Mesothelial cell of epicardium (in vitro differentiated cells): ENCODE data around the gene MED31. TPM values are rescaled to one million over a fixed set of nuclear protein-coding genes. Genes with fewer than 3 reads are reported as not detected.

Source experiments
- DNase-seq, 2 experiments: peaks; one replicate each; pipeline ENCODE4 v3.0.0; 2021; ENCODE audit warnings: low spot score in 2 of 2; ENCODE audit not compliant: unreplicated experiment in 2 of 2
- H3K27ac Mint-ChIP-seq: 2 replicates; pipeline ENCODE4 v1.8.0; 2021; ENCODE audit warnings: mixed read lengths
- H3K27me3 Mint-ChIP-seq: 2 replicates; pipeline ENCODE4 v1.8.0; 2021; ENCODE audit warnings: low read depth, mixed read lengths
- H3K36me3 Mint-ChIP-seq: 2 replicates; pipeline ENCODE4 v1.8.0; 2021; ENCODE audit warnings: mixed read lengths
- H3K4me1 Mint-ChIP-seq: 2 replicates; pipeline ENCODE4 v1.8.0; 2021; ENCODE audit warnings: mixed read lengths
- H3K4me3 Mint-ChIP-seq: 2 replicates; pipeline ENCODE4 v1.8.0; 2021; ENCODE audit warnings: mild to moderate bottlenecking, moderate library complexity, mixed read lengths
- H3K9me3 Mint-ChIP-seq: 2 replicates; pipeline ENCODE4 v1.8.0; 2021; ENCODE audit warnings: mixed read lengths
- total RNA-seq: library from RNA; stranded (reverse); gene quantifications from 3 replicates; pipeline ENCODE4 v1.2.1, GENCODE V29; 2021
- TF ChIP-seq, protein P1 (sequence below): fragments of 200-600 bp; sonication (generic); IDR thresholded peaks from one replicate; pipeline ENCODE4 v1.5.0; 2021; ENCODE audit warnings: antibody characterized with exemption; ENCODE audit not compliant: unreplicated experiment

The MED31 gene
- total RNA-seq: 11.8 to 13.5 TPM (median 12.1 TPM) in 3 replicates

DNA sequence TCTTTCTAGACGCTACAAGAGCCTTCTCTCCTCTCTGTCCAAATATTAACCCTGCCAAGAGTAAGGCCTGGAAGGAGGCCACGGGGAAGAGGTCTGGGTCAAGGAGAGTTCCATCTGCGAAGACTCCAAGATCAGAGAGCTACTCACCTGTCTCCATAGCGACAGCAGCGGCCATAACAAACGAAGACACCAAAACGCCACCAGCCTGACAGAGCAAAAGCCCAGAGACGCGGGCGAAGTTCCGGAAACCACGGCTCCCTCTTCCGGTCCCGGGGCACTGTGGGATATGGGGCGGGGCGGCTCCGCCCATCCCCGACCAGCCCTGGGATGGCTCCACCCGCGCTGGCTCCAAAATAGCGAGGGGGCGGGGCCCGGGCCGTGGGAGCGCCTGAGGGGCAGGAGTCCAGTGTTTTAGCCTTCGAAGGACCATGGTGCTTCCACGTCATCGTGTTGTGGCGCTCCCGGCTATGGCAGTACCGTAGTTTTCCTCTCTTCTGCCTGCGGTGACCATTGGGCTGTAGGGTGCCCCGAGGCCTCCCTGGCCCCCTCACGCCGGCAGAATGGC, at the start of gene MED31, which contains the start of gene C17orf100:
MED31 (minus strand) TSS at position 252 of the 565 bp plus-strand sequence; CDS start at position 175, 77 bp downstream.
C17orf100 (plus strand) TSS at position 409 of the 565 bp plus-strand sequence; CDS start at position 561, 152 bp downstream.
- peak within 1 kb of the TSS; percentile 100 for H3K27ac Mint-ChIP-seq
- TF ChIP-seq, protein P1, sequence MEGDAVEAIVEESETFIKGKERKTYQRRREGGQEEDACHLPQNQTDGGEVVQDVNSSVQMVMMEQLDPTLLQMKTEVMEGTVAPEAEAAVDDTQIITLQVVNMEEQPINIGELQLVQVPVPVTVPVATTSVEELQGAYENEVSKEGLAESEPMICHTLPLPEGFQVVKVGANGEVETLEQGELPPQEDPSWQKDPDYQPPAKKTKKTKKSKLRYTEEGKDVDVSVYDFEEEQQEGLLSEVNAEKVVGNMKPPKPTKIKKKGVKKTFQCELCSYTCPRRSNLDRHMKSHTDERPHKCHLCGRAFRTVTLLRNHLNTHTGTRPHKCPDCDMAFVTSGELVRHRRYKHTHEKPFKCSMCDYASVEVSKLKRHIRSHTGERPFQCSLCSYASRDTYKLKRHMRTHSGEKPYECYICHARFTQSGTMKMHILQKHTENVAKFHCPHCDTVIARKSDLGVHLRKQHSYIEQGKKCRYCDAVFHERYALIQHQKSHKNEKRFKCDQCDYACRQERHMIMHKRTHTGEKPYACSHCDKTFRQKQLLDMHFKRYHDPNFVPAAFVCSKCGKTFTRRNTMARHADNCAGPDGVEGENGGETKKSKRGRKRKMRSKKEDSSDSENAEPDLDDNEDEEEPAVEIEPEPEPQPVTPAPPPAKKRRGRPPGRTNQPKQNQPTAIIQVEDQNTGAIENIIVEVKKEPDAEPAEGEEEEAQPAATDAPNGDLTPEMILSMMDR: no peak
- H3K9me3 Mint-ChIP-seq: no peaks in the 10 kb centered on the region
- H3K4me1 Mint-ChIP-seq: peaks cover 49% of the 10 kb centered on the region
- H3K36me3 Mint-ChIP-seq: peaks cover 4% of the 10 kb centered on the region
- peak; percentile 84 to 95 for DNase-seq
- peaks cover 31% of the 10 kb centered on the region for H3K27me3 Mint-ChIP-seq
- peak within 1 kb of the TSS; percentile 100 for H3K4me3 Mint-ChIP-seq

DNA sequence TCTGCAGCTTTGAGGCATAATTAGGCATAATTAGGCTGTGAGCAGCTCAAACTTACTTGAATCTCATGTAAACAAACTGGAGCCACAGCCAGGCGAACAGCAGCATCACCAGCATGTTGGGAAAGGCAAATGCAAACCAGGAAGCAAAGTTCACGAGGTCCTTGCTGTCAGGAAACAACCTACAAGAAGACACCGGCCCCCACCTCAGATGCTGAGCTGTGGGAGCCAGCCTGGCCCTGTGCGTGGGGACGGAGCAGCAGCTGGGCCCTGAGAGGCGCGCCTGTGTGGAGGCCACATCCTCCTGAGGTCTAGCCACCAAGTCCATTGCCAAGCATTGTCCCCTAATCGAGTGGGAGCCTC, 49.5 kb upstream of the MED31 start:
- Mint-ChIP-seq H3K4me1 (peaks cover 6% of the 10 kb centered on the region), H3K36me3 (no peaks in the 10 kb centered on the region), H3K27me3 (peaks cover 28% of the 10 kb centered on the region), H3K4me3 (no peak overlapping the region), H3K9me3 (no peaks in the 10 kb centered on the region), H3K27ac (no peak overlapping the region)
- no peak for DNase-seq
- TF ChIP-seq, protein P1: no peak

DNA sequence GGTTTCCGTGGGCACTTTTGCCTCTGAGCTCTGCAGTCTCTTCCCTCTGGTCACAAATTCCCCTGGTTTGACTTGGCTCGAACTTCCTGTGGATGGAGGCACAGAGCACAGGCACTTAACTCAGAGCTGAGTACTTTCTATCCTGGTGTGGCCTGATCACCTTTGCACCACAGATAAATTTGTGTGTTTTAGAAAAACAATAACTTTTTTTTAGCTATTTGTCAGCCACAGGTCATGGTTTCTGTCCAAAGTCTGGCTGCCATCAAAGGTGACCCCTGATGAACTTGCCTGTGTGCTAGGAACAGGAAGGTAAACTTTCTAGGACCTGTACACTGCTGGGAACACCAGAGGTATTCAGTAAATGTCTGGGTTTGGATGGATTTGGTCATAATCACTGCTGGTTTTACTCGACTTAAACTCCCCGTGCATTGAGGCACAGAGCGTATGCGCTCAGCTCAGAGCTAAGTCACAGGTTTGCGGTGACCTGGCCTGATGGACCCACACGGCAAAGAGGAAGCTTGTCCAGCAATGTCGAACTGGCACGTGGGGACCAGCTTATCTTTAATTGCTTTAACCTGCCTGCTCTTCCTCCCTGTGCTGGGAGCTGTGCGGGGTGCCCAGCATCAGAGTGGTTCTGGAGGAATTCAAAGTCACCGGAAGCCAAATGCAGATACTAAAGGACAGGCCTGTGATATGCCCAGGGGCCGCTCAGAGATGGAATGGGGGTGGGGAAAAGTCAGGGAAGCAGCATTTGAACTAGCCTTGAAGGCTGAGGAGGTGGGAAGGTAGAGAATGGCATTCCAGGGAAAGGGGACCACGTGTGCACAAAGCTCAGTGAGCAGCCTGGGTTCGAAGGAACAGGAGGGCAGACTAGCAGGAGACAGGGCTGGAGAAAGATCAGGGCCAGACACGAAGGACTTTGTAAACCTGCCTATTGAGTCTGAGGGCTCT, 48.9 kb upstream of the MED31 start:
- DNase-seq: no peak
- H3K4me1 Mint-ChIP-seq: peaks cover 6% of the 10 kb centered on the region
- H3K27me3 Mint-ChIP-seq: peaks cover 25% of the 10 kb centered on the region
- H3K4me3 Mint-ChIP-seq: no peak overlapping the region
- H3K36me3 Mint-ChIP-seq: no peaks in the 10 kb centered on the region
- H3K9me3 Mint-ChIP-seq: no peaks in the 10 kb centered on the region
- TF ChIP-seq, protein P1: no peak
- peak overlapping the region; percentile 20 for H3K27ac Mint-ChIP-seq

DNA sequence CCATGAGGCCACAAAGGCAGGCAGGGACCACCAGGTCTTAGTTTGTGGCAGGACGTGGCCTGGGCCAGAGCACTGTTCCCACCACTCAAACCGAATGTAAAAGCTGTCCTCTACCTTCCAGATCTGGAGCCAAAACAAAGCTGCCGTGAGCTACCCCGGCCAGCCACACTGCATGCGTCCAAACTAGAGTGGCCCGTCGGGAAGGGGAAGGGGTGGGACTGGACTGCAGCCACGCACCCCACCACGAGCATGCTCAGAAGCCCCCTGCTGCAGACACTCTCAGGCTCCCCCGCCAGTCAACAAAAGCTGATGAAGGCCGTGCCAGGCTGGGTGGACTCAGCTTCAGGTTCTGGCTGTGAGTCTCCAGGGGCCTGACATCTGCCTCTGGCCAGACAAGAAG, 46.6 kb upstream of the MED31 start:
- TF ChIP-seq, protein P1: no peak
- H3K4me1 Mint-ChIP-seq: peaks cover 6% of the 10 kb centered on the region
- peaks cover 22% of the 10 kb centered on the region for H3K27me3 Mint-ChIP-seq
- no peak overlapping the region for H3K4me3 Mint-ChIP-seq
- H3K9me3 Mint-ChIP-seq: no peaks in the 10 kb centered on the region
- H3K36me3 Mint-ChIP-seq: no peaks in the 10 kb centered on the region
- no peak overlapping the region for H3K27ac Mint-ChIP-seq
- no peak for DNase-seq

DNA sequence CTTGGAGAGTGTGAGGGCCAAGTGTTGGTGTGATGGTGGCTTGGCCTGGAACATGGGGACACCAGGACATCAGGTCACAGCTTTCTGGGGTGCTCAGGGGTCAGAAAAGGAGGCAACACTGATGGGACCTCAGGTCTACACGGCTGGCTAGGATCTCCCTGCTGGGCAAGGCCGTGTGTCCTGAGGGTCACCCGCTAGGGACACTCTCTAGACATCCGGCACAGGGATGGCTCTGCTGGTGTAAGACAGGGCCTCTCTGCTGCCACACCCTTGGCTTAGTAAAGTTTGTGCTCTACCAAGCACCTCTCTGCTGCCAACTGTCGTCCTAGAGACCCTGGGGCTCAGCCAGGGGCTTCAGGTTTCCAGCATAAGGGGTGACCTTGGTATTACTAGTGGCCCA, 45.5 kb upstream of the MED31 start:
- no peak overlapping the region for H3K4me3 Mint-ChIP-seq

More for the DNA sequence above, 45.5 kb upstream of the MED31 start:
- peaks cover 6% of the 10 kb centered on the region for H3K4me1 Mint-ChIP-seq
- H3K36me3 Mint-ChIP-seq: no peaks in the 10 kb centered on the region
- no peaks in the 10 kb centered on the region for H3K9me3 Mint-ChIP-seq
- TF ChIP-seq, protein P1: no peak
- H3K27me3 Mint-ChIP-seq: peaks cover 32% of the 10 kb centered on the region
- no peak overlapping the region for H3K27ac Mint-ChIP-seq
- DNase-seq: no peak
